Activated CD8-positive, alpha-beta memory T cell treated with anti-CD3 and anti-CD28 coated beads, Interleukin-2, amount 10 ng/mL, durations not matched to agents 7 days and 5 days (primary cell): ENCODE data around the gene C5AR2. TPM values are rescaled to one million over a fixed set of nuclear protein-coding genes. Genes with fewer than 3 reads are reported as not detected.
"Not testable (repeated sequence)": the region's sequence is repeated elsewhere in the genome, so short reads cannot be mapped to it uniquely, and the experiment has no call there.

Experiments
- ATAC-seq: fragments of 150-1000 bp; cut with Tn5 transposase; one replicate; pipeline ENCODE4 v1.10.0; 2021; ENCODE audit warnings: moderate library complexity
- CTCF ChIA-PET: fragments of 350-600 bp; sonication (Branson Sonifier 250); formaldehyde crosslinking; loops from one replicate; lab custom pipeline; 2021; ENCODE audit warnings: antibody characterized with exemption; lab: Charles Lee
- DNase-seq: peaks from one replicate; pipeline ENCODE4 v3.0.0-alpha.2; 2020
- H3K27ac Mint-ChIP-seq: one replicate; pipeline ENCODE4 v1.8.0; 2021; ENCODE audit warnings: mild to moderate bottlenecking, mixed read lengths
- H3K27me3 Mint-ChIP-seq: one replicate; pipeline ENCODE4 v1.8.0; 2021; ENCODE audit warnings: mixed read lengths
- H3K36me3 Mint-ChIP-seq: one replicate; pipeline ENCODE4 v1.8.0; 2021; ENCODE audit warnings: mild to moderate bottlenecking, mixed read lengths
- H3K4me1 Mint-ChIP-seq: one replicate; pipeline ENCODE4 v1.8.0; 2021; ENCODE audit warnings: mixed read lengths
- H3K4me3 Mint-ChIP-seq: one replicate; pipeline ENCODE4 v1.8.0; 2021; ENCODE audit warnings: mild to moderate bottlenecking, moderate library complexity, mixed read lengths
- H3K9me3 Mint-ChIP-seq: one replicate; pipeline ENCODE4 v1.8.0; 2022; ENCODE audit warnings: low read depth, mixed read lengths
- total RNA-seq, 2 experiments: library from RNA; stranded (reverse); gene quantifications; one replicate each; pipeline ENCODE4 v1.2.3, GENCODE V29; 2021

C5AR2 gene
- total RNA-seq, 2 experiments from 2014 or later = 0.07 to 0.29 TPM

DNA sequence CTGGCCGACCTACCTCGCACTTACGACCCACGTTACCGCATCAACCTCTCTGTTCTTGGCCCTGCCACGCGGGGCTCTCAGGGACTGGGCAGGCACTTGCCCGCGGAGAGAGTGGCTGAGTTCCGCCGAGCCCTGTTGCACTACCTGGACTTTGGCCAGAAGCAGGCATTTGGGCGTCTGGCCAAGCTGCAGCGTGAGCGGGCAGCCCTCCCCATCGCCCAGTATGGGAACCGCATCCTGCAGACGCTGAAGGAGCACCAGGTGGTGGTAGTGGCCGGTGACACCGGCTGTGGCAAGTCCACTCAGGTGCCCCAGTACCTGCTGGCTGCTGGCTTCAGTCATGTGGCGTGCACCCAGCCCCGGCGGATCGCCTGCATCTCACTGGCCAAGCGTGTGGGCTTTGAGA, 21.3 kb downstream of the C5AR2 start:
- H3K4me1 Mint-ChIP-seq = peaks cover 35% of the 10 kb centered on the region
- no peak overlapping the region for H3K4me3 Mint-ChIP-seq
- CTCF ChIA-PET = no interaction called here
- H3K27ac Mint-ChIP-seq = no peak overlapping the region
- no peak for ATAC-seq
- no peaks in the 10 kb centered on the region for H3K27me3 Mint-ChIP-seq
- no peak for DNase-seq
- peaks cover 43% of the 10 kb centered on the region for H3K36me3 Mint-ChIP-seq
- no peaks in the 10 kb centered on the region for H3K9me3 Mint-ChIP-seq

DNA sequence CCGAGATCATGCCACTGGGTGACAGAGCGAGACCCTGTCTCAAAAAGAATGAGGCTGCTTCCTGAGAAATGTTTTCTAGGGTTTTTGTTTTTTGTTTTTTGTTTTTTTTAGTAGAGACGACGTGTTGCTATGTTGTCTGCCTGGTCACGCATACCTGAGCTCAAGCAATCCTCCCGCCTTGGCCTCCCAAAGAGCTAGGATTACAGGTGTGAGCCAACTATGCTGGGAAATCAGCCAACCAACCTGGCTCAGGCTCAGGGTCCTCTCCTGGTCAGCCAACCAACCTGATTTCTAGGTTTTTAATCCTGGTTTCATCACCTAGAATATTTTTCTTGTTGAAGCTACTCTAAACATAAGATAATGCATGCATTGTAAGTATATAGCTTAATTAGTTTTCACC, 24.9 kb downstream of the C5AR2 start:
- DNase-seq = no peak
- H3K9me3 Mint-ChIP-seq = no peaks in the 10 kb centered on the region
- H3K4me3 Mint-ChIP-seq = no peak overlapping the region
- peaks cover 8% of the 10 kb centered on the region for H3K4me1 Mint-ChIP-seq
- H3K27ac Mint-ChIP-seq = no peak overlapping the region
- no peak for ATAC-seq
- peaks cover 43% of the 10 kb centered on the region for H3K36me3 Mint-ChIP-seq
- CTCF ChIA-PET = interaction anchor here (0.6 to 3.3 kb wide), 4 partner anchors 8 to 236 kb away, joined by 3 to 20 read pairs (median 3); partner anchors contain the start of gene DHX34
- H3K27me3 Mint-ChIP-seq = no peaks in the 10 kb centered on the region

DNA sequence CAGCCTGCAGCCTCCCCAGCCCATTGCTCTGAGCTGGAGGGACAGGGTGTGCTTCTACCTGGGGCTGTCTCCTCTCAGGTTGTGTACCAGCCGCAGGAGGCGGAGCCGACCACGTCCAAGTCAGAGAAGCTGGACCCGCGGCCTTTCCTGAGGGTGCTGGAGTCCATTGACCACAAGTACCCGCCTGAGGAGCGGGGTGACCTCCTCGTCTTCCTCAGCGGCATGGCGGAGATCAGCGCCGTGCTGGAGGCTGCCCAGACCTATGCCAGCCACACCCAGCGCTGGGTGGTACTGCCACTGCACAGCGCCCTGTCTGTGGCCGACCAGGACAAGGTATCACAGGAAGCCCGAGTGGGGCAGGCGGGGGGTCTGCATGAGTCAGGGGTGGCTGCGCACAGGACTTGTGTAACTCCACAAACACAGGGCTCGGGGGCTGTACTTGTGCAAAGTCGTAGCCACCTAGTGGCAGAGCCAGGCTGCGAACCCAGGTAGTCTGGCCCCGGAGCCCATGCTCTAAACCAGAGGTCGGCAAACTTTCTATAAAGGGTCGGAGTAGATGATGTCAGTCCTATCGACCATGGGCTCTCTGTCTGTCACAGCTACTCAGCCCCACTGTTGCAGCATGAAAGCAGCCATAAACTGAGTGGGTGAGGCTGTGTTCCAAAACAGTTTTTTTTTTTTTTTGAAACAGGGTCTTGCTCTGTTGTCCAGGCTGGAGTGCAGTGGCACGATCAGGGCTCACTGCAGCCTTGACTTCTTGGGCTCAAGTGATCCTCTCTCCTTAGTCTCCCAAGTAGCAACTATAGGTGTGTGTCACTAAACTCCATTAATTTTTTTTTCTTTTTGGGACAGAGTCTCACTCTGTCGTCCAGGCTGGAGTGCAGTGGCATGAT, 26.1 kb downstream of the C5AR2 start:
- H3K36me3 Mint-ChIP-seq = peaks cover 36% of the 10 kb centered on the region
- H3K9me3 Mint-ChIP-seq = no peaks in the 10 kb centered on the region
- H3K27ac Mint-ChIP-seq = no peak overlapping the region
- CTCF ChIA-PET = interaction anchor here (0.8 to 3.3 kb wide), 3 partner anchors 9 to 1863 kb away, joined by 3 to 20 read pairs (median 5); partner anchors contain the start of gene DHX34
- no peak overlapping the region for H3K4me3 Mint-ChIP-seq
- peaks cover 2% of the 10 kb centered on the region for H3K4me1 Mint-ChIP-seq
- no peak for ATAC-seq
- no peak for DNase-seq
- no peaks in the 10 kb centered on the region for H3K27me3 Mint-ChIP-seq

DNA sequence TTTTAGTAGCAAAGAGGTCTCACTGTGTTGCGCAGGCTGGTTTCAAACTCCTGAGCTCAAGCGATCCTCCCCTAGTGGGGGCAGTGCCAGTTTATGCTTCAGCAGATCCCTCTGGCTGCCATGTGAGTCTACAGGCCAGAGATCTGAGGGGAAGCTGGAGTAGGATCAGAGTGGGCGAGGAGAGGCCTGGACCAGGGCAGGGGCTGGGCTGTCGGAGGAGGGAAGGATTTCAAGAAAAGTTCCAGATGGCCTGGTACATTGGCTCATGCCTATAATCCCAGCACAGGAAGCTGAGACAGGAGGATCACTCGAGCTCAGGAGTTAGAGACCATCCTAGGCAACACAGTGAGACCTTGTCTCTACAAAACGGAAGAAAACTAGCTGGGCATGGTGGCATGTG, 27.0 kb downstream of the C5AR2 start:
- H3K27ac Mint-ChIP-seq = no peak overlapping the region
- H3K27me3 Mint-ChIP-seq = no peaks in the 10 kb centered on the region
- CTCF ChIA-PET = interaction anchor here (2.1 to 3.3 kb wide), 2 partner anchors 10 to 32 kb away, joined by 5 to 20 read pairs; partner anchors contain the start of gene DHX34
- no peak for DNase-seq
- peaks cover 2% of the 10 kb centered on the region for H3K4me1 Mint-ChIP-seq
- ATAC-seq = no peak
- H3K36me3 Mint-ChIP-seq = peaks cover 35% of the 10 kb centered on the region
- H3K4me3 Mint-ChIP-seq = no peak overlapping the region
- H3K9me3 Mint-ChIP-seq = no peaks in the 10 kb centered on the region

DNA sequence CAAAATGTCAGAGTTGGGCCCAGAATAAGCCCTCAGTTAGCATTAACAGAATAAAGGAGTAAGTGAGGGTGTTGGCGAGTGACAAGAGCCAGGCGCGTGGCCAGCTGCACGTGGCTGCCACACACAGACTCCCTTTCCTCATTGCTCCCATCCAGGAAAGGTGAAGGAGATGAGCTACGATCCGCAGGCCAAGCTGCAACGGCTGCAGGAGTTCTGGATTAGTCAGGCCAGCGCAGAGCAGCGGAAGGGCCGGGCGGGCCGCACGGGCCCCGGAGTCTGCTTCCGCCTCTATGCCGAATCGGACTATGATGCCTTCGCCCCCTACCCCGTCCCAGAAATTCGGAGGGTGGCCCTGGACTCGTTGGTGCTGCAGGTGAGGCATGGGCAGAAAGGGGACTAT, 30.3 kb downstream of the C5AR2 start:
- Mint-ChIP-seq H3K36me3 (peaks cover 24% of the 10 kb centered on the region), H3K27me3 (no peaks in the 10 kb centered on the region), H3K9me3 (no peaks in the 10 kb centered on the region), H3K4me1 (peaks cover 2% of the 10 kb centered on the region), H3K4me3 (no peak overlapping the region), H3K27ac (no peak overlapping the region)
- no peak for DNase-seq
- ATAC-seq = no peak
- CTCF ChIA-PET = interaction anchor here (1.2 kb wide), 1 partner anchor 13 kb away, joined by 6 read pairs; the partner anchor contains the start of gene DHX34

DNA sequence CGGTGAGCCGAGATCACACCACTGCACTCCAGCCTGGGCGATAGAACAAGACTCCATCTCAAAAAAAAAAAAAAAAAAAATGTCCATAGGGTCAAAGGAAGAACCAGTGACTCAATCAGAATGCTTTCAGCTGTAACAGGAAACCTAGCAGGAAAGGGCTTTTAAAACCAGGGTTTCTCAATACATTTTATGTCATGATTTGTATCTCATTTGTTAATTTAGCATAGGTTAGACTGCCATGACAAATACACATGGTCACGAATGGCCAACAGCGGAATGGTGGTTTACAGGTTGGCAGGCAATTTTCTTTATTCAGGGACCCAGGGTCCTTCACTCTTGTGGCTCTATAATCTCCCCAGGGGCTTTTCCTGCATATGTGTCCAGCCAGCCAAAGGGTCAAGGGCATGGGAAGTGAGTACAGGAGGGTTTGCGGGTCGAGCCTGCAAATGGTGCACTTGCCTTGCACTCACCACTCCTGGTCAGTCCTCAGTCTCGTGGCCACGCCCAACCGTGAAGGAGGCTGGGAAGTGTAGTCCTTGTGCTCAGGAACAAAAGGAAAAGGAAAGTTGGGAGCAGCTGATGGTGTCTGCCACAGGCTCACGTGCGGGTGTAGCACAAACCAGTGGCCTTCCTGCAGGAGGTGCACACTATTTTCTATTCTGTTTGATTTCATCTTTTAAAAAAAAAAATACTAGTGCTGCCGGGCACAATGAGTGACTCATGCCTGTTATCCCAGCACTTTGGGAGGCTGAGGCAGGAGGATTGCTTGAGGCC, 32.0 kb downstream of the C5AR2 start:
- ATAC-seq (no peak), DNase-seq (no peak)
- peaks cover 19% of the 10 kb centered on the region for H3K36me3 Mint-ChIP-seq
- peak overlapping the region; percentile 46 for H3K27ac Mint-ChIP-seq
- no peak overlapping the region for H3K4me3 Mint-ChIP-seq
- no peaks in the 10 kb centered on the region for H3K9me3 Mint-ChIP-seq
- H3K4me1 Mint-ChIP-seq = peaks cover 2% of the 10 kb centered on the region
- no peaks in the 10 kb centered on the region for H3K27me3 Mint-ChIP-seq
- CTCF ChIA-PET = interaction anchor here (0.9 kb wide), 1 partner anchor 15 kb away, joined by 3 read pairs; the partner anchor contains the start of gene DHX34

DNA sequence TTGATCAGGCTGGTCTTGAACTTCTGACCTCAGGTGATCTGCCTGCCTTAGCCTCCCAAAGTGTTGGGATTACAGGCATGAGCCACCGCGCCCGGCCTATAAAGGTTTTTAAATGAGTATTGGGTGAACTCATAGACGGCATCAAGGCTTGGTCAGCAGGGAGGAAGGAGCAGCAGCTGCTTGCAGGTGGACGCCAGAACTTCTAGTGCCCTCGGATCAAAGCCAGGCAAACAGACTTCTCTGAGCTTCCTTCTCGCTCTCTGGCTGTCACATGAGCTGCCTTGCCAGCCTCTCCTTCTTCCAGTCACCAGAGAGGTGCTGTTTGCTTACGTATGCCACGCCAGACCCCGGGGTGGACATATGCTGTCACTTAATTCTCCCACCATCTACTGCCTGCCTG, 33.5 kb downstream of the C5AR2 start:
- H3K36me3 Mint-ChIP-seq = peaks cover 14% of the 10 kb centered on the region
- DNase-seq, H3K4me1 Mint-ChIP-seq, CTCF ChIA-PET, ATAC-seq, H3K4me3 Mint-ChIP-seq, H3K27me3 Mint-ChIP-seq, H3K27ac Mint-ChIP-seq, H3K9me3 Mint-ChIP-seq: not testable (repeated sequence)

DNA sequence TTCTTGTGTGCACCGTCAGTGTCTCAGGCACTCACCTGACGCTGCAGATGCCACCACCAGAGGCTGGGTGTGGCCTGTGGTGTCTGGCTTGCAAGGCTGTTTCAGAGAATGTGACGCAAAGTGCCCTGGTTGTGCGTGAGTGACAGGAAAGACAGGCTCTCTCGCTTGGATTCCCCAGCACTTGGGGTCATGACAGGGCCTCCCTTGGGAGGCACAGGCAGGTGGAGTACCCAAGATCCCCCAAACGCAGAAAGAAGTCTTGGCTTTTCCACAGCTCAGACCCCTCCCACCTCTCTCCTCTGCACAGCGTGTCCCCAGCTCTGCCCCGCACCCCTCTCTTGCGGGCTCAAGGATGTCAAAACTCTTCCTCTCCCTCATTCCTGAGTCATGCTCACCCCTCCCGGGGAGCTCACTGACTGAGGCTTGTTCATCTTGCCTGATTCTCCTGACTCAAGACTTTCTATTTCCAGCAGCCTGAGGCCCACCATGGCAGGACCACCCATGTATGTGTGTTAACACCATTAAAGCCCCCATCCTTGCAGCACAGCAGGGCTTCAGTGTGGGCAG, 38.2 kb downstream of the C5AR2 start:
- H3K9me3 Mint-ChIP-seq = no peaks in the 10 kb centered on the region
- CTCF ChIA-PET = interaction anchor here (1.7 kb wide), 1 partner anchor 21 kb away, joined by 5 read pairs; the partner anchor contains the start of gene DHX34

DNA sequence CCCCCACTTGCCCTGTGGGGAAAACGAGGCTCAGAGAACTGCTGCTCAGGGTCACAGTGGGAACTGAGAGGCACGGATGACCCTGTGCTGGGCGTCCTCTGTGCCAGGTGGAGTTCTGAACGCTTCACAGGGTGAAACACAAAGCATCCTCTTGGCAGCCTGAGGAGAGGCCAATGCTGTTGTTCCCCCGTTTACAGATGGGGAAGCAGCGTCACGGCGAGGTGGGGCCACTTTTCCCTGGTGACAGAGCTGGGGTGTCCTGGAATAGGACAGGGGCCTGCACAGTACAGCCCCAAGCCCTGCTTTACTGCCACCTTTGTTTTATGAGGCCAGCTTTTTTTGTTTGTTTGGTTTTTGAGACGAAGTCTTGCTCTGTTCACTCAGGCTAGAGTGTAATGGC, 39.3 kb downstream of the C5AR2 start:
- CTCF ChIA-PET = interaction anchor here (0.7 to 1.7 kb wide), 2 partner anchors 22 kb away, joined by 3 to 5 read pairs; partner anchors contain the start of gene DHX34
- Mint-ChIP-seq H3K27ac (no peak overlapping the region), H3K9me3 (no peaks in the 10 kb centered on the region)

More for the DNA sequence above, 38.2 kb downstream of the C5AR2 start:
- Mint-ChIP-seq H3K27me3 (no peaks in the 10 kb centered on the region), H3K27ac (no peak overlapping the region), H3K36me3 (peaks cover 6% of the 10 kb centered on the region), H3K4me1 (no peaks in the 10 kb centered on the region), H3K4me3 (no peak overlapping the region)
- no peak for ATAC-seq
- no peak for DNase-seq

DNA sequence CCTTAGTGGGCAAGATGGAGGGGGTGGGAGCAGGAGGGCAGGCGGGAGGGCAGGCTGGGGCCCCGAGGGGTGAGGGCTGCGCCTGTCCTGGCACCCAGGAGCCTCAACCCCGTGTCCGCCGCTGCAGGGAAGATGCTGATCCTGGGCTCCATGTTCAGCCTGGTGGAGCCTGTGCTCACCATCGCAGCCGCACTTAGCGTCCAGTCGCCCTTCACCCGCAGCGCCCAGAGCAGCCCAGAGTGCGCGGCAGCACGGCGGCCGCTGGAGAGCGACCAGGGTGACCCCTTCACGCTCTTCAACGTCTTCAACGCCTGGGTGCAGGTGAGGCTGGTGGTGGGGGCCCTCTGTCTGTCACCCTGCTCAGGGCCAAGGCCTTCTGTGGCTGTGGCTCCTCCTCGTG, 40.6 kb downstream of the C5AR2 start:
- Mint-ChIP-seq H3K4me1 (no peaks in the 10 kb centered on the region), H3K9me3 (no peaks in the 10 kb centered on the region), H3K27ac (no peak overlapping the region), H3K36me3 (peaks cover 2% of the 10 kb centered on the region), H3K27me3 (no peaks in the 10 kb centered on the region), H3K4me3 (no peak overlapping the region)
- CTCF ChIA-PET = no interaction called here
- DNase-seq (no peak), ATAC-seq (no peak)

More for the DNA sequence above, 39.3 kb downstream of the C5AR2 start:
- ATAC-seq = no peak
- peaks cover 4% of the 10 kb centered on the region for H3K36me3 Mint-ChIP-seq
- H3K4me3 Mint-ChIP-seq = no peak overlapping the region
- no peak for DNase-seq
- H3K27me3 Mint-ChIP-seq = no peaks in the 10 kb centered on the region
- H3K4me1 Mint-ChIP-seq = no peaks in the 10 kb centered on the region

DNA sequence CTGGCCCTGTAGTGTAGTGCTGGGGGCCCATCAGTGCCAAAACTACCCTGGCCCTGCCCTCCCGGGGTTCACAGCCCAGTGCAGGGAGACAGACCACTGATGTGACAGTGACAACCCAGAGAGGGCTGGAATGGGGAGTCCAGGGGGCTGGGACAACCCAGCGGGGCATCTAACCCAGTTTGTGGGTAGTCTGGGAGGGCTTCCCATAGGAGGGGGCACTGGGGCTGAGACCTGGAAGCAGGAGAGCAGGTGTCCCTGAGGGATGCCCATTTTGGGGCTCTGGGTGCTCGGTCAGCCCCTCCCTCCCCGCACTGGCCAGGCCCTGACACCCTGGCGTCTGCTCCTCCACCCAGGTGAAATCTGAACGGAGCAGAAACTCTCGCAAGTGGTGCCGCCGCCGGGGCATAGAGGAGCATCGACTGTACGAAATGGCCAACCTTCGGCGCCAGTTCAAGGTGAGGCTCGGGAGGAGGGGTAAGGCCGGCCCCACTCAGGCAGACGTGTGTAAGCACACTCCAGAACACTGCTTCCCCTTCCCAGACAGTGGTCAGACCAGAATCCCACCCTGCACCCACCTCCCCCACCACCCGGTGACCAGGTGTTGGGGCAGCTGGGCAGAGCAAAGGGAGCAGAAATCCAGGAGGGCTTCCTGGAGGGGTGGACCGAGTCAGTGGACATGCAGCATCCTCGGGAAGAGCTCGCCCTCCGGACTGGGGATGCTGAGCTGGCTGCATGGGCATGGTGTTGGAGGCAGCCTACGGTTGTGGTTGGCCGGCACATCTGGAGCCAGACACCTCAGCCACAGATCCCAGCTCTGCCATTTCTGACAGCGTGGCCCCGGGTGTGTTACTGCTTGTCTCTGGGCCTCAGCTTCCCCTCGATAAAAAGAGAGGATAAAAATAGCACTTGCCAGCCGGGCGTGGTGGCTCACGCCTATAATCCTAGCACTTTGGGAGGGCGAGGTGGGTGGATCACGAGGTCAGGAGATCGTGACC, 41.6 kb downstream of the C5AR2 start:
- H3K27me3 Mint-ChIP-seq = no peaks in the 10 kb centered on the region
- no peak overlapping the region for H3K4me3 Mint-ChIP-seq
- CTCF ChIA-PET = interaction anchor here (1.5 to 2.3 kb wide), 3 partner anchors 18 to 55 kb away, joined by 3 to 11 read pairs (median 3); partner anchors contain the start of gene DHX34
- DNase-seq (no peak), ATAC-seq (no peak)
- no peaks in the 10 kb centered on the region for H3K9me3 Mint-ChIP-seq
- H3K4me1 Mint-ChIP-seq = no peaks in the 10 kb centered on the region
- no peak overlapping the region for H3K27ac Mint-ChIP-seq
- H3K36me3 Mint-ChIP-seq = peaks cover 2% of the 10 kb centered on the region
